Right lobe of liver (tissue), 4 donors: ENCODE measurements around the gene TFE3.

Source experiments
- POLR2A ChIP-seq: fragments of 450-650 bp; IDR thresholded peaks from one replicate; pipeline ENCODE4 v1.6.1; 2017; ENCODE audit warnings: antibody characterized with exemption, mild to moderate bottlenecking
- TF ChIP-seq, protein P1 (sequence below), 4 donors: fragments of 200-600 bp in 3 of 4; fragments of 450-650 bp in 1 of 4; IDR thresholded peaks; one replicate each; pipeline versions ENCODE4 v1.5.1 to v1.8.0; 2016 to 2022; ENCODE audit warnings: antibody characterized with exemption in 4 of 4, mild to moderate bottlenecking in 2 of 4
- donor health status: DM: no; HTN: no; CAD: no.
- donor health status: DM: no; HTN: no; CAD: no.
- donor health status: DM: no; HTN: yes; CAD: no.

DNA sequence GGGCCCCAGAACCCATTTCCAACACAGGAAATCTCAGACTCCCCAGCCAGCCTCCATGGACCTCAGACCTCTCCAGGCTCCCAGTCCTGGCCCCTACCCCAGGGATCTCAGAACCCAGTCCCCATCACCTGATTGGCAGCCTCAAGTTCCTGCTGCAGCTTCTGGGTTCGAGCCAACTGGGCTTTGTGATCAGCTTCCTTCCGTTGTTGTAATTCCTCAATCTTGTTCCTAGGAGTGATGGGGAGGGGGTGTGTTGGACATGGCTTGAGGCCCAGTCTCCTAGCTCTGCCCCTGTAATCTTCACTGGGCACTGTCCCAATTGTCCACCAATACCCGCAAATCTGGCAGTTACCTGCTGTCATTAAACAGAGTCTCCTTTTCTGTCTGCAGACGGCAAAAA lies 53.7 kb downstream of the TFE3 start:
- TF ChIP-seq, protein P1, sequence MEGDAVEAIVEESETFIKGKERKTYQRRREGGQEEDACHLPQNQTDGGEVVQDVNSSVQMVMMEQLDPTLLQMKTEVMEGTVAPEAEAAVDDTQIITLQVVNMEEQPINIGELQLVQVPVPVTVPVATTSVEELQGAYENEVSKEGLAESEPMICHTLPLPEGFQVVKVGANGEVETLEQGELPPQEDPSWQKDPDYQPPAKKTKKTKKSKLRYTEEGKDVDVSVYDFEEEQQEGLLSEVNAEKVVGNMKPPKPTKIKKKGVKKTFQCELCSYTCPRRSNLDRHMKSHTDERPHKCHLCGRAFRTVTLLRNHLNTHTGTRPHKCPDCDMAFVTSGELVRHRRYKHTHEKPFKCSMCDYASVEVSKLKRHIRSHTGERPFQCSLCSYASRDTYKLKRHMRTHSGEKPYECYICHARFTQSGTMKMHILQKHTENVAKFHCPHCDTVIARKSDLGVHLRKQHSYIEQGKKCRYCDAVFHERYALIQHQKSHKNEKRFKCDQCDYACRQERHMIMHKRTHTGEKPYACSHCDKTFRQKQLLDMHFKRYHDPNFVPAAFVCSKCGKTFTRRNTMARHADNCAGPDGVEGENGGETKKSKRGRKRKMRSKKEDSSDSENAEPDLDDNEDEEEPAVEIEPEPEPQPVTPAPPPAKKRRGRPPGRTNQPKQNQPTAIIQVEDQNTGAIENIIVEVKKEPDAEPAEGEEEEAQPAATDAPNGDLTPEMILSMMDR (IDR thresholded peaks at IDR 0.05): no peak
- no peak for TF ChIP-seq POLR2A
